NK-92 (cell line): Measurements from ENCODE around the gene COX14.

Experiments used
- DNase-seq: peaks from one replicate; lab custom pipeline; 2025; ENCODE audit not compliant: unreplicated experiment; lab: John Stamatoyannopoulos, UW

The COX14 gene

DNA sequence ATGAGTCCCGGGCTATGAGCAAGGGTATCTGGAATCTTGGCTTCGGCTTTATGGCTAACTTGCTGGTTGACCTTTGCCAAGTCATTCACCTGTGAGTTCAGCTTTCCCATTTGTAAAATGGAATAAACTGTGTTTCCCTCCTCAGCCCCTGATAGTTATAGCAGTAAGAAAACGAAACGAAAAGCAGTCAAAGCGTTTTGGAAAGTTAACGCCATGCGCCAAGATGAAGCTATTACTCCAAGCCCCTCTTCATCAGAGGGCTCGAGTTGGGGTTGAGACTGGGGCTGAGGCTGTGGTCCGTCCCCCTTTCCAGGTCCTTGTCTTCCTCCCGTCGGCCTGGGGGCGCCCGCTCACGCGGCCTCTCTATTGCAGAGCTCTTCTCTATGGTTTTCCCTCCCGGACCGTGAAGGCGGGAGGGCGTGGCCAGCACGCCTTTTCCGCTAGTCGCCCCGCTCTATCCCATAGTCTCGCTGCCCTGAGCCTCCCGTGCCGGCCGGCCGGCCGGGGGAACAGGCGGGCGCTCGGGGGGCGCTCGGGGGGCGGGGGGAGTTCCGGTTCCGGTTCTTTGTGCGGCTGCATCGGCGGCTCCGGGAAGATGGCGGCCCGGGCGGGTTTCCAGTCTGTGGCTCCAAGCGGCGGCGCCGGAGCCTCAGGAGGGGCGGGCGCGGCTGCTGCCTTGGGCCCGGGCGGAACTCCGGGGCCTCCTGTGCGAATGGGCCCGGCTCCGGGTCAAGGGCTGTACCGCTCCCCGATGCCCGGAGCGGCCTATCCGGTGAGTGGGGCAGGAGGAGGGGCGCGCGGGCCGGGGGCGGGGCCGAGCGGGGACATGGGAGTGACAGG lies 27.0 kb upstream of the COX14 start, which contains the start of gene SMARCD1:
Gene SMARCD1, plus strand, starts transcription at position 568 of the 840 bp plus-strand sequence. Its CDS starts 28 bp downstream, at position 596.
- no peak for DNase-seq

- DNase-seq, result no peak
Measured at GRCh38 chr12:50085615-50086072, 26.4 kb upstream of the COX14 start.

GRCh38 chr12:50086148-50086547 lies 25.9 kb upstream of the COX14 start:
- no peak for DNase-seq

DNA sequence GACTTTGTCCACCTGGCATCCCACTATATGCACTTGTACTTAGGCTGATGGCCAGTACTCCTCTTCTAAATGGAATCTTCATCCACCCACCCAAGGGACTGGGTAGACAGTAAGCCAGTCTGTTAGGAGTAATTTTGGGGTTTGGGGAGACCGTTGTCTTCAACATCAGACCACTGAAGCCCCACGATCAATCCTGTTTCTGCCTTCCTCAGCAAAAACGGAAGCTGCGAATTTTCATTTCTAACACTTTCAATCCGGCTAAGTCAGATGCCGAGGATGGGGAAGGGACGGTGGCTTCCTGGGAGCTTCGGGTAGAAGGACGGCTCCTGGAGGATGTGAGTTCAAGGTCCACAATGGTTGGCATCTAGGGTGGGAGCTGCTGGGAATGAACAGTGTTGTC lies 24.9 kb upstream of the COX14 start:
- DNase-seq, result no peak

DNA sequence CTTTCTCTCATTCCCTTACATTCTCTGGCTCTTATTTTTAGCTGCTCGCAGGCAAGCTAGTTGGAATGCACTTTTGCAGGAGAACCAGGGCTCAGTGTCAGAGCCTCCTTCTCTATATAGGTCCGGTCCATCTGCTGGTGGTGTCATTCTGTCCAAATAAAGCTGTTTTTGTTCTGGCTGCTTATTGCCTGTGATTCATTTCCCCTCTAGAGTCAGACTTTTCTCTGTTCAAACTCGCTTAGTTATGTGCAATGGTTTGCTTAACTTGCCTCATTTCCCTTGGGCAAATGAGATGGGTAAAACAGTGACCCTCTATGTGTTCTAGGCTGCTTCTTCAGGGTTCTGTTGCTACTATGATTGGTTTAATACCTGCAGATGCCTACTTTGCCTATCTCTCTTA lies 24.0 kb upstream of the COX14 start:
- no peak for DNase-seq

DNA sequence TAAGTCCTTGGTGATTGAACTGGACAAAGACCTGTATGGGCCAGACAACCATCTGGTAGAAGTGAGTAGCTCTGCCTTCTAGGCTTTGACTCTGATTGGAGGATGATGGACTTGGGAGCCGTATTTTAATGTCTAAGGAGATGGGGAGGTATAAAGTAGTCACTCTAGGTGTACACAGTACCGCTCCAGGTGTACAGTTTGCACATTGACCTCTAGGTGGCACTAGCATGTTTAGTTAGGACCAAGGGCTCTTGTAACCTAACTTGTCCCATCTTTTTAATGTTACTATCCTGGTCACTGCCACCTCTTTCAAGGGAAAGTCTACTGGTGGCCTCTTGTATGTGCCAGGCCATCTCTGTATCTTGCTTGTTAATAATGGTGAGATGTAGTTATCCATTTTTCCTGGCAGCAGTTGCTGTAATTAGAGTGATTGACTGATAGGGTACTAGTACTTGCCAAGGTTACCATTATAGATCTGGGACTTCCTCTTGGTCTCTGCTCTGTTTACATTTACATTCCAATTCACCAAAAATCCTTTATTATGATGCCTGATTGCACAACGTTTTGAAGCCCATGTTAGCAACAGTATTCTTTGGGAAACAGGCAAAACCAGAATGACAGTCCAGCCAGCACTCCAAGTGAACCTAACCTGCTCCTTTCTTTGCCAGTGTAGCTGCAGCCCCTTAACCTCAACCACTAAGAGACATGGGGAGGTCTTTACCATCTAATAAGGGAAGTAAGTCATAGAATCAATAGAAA lies 23.3 kb upstream of the COX14 start:
- DNase-seq, result no peak

GRCh38 chr12:50089730-50090129 lies 22.3 kb upstream of the COX14 start:
- no peak for DNase-seq

DNA sequence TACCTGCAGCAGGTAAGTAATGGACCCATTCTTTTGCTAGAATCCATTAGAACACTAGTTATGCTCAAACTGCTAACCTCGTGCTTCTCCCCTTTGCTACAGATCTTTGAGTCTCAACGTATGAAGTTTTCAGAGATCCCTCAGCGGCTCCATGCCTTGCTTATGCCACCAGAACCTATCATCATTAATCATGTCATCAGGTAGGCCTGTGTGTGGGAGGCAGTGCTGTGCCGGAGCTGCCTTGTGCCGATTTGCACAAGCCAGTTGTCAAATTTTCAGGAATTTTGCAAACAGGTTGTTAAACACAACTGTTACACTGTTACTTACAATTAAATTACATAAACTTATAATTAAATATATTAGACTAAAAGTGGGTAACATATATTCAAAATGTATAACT lies 21.6 kb upstream of the COX14 start:
- no peak for DNase-seq

DNA sequence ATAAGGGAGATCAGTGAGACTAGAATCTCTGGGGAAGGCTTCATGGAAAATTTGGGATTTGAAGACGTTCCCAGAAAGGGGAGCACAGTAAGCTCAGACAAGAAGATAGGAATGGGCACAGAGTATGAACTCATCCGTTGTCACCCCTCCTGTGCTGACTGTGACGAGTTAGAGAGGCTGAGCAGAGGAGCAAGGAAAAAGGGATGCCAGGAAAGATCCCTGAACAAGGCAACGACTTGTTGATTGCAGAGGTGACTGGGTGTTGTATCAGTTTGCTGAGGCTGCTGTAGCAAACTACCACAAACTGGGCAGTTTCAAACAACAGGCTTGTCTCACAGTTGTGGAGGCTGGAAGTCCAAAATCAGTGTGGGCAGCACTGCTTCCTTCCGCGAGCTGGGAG lies 14.1 kb upstream of the COX14 start:
- DNase-seq, result no peak

DNA sequence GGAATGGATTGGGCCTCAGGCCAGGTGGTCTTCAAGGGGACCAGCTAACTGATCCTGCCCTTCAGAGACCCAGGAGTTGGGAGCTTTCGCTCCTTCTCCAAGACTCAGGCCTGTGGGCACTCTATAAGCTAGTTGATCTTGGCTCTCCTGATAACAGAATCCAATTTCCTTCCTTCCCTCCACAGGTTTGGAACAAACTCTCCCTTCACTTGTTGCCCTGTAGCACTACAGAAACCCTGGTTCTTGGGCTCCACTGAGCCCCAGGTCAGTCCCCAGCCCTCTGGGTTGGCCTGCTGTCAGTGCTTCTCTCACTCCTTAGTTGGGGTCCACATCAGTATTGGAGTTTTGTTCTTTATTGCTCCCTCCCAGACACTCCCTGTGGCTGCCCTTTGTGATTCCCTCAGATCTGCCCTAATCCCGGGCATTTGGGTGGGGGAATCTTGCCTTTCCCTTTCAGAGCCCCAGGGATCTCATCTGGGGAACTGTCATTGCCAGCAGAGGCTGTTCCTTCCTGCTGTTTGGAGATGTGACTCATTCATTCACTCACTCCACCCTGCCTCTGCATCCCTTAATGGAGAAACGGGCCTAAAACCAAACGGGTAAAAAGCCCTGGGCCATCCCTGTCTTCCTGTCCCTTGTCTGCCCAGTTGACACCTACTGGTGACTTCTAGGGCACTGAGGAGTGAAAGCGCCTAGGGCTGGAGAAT lies 12.6 kb upstream of the COX14 start:
- no peak for DNase-seq

DNA sequence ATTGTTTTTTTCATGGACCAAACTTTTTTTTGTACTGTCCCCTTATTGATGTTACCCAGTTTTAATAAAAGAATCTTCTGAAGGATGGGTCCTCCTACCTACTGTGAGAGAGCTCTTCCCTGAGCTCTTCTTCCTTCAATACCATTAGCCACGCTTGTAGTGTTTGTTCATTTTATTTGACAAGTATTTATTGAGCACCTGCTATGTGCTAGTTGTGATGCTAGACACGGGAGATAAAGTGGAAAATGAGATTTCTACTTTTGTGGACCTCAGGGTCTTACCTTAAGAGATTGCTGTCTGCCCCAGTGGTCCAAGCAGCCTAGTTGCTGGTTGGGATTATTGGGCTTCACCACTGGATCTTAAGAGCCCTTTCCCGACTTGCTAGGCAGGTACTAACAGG lies 11.5 kb upstream of the COX14 start:
- no peak for DNase-seq

GRCh38 chr12:50101663-50102062 lies 10.4 kb upstream of the COX14 start:
- DNase-seq, result no peak

DNA sequence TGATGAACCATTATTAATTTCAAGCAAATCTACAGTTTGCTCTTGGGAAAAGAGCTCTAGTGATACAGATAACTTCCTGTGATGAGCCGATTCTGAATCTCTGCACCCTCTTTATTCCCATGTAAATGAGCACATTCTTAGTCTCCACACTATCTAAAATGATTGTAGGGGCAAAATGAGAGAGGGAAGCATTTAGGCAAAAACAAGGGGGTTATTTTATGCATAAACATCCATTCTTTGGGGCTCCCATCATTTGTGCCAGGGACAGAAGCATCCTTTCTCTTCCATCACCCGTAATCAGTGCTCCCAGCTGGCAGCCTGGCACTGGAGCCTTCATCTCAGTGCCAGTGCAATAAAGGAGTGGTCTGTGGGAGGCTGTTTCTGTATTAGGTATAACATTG lies 9.9 kb upstream of the COX14 start:
- no peak for DNase-seq

GRCh38 chr12:50102646-50103309 lies 9.3 kb upstream of the COX14 start:
- no peak for DNase-seq

GRCh38 chr12:50103351-50103750 lies 8.7 kb upstream of the COX14 start:
- no peak for DNase-seq

- no peak for DNase-seq
Measured at GRCh38 chr12:50103767-50104321, 8.2 kb upstream of the COX14 start, which contains the start of gene GPD1. Gene GPD1 (plus strand): TSS chr12:50104008. CDS start chr12:50104051, 43 bp downstream.

- no peak for DNase-seq
Measured at GRCh38 chr12:50104417-50105366, 7.3 kb upstream of the COX14 start.

- no peak for DNase-seq
Measured at GRCh38 chr12:50105913-50106450, 6.1 kb upstream of the COX14 start.

DNA sequence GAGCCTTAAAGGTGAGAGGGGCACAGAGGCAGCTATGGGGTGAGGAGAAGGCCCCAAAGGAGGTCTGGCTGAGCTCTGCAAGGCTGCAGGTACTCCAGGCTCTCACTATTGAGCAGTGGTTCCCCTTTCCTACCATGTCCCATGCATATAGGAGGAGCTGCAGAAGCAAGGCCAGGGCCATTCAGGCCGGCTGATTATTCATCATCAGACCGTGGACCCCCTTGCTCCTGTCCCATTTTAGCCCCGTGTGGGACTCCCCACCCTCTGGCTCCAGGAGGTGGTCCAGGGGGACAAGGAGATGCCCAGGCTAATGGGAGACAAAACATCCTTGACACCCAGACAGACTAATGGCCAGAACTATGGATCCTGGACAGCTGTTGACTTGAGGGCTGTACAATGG lies 5.1 kb upstream of the COX14 start:
- DNase-seq, result no peak
